Measurements from ENCODE around the gene CBY1. TPM values are rescaled to one million over a fixed set of nuclear protein-coding genes. Genes with fewer than 3 reads are reported as not detected.

Gene CBY1
- total RNA-seq, 1 donor from 2014 or later = 11.8 TPM

GRCh38 chr22:38696606-38697424 is 40.4 kb downstream of the CBY1 start:
- Histone ChIP-seq H3K27me3 (no peaks in the 10 kb centered on the region), H3K36me3 (peaks cover 0 to 5% of the 10 kb centered on the region in 2 donors), H3K4me3 (no peak overlapping the region), H3K27ac (peak overlapping the region; percentile 98), H3K4me1 (peaks cover 61% of the 10 kb centered on the region), H3K9me3 (no peaks in the 10 kb centered on the region)
- TF ChIP-seq, protein P1, sequence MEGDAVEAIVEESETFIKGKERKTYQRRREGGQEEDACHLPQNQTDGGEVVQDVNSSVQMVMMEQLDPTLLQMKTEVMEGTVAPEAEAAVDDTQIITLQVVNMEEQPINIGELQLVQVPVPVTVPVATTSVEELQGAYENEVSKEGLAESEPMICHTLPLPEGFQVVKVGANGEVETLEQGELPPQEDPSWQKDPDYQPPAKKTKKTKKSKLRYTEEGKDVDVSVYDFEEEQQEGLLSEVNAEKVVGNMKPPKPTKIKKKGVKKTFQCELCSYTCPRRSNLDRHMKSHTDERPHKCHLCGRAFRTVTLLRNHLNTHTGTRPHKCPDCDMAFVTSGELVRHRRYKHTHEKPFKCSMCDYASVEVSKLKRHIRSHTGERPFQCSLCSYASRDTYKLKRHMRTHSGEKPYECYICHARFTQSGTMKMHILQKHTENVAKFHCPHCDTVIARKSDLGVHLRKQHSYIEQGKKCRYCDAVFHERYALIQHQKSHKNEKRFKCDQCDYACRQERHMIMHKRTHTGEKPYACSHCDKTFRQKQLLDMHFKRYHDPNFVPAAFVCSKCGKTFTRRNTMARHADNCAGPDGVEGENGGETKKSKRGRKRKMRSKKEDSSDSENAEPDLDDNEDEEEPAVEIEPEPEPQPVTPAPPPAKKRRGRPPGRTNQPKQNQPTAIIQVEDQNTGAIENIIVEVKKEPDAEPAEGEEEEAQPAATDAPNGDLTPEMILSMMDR (IDR thresholded peaks at IDR 0.05) = no peak
- TF ChIP-seq POLR2A (IDR thresholded peaks at IDR 0.05) (no peak), POLR2AphosphoS5 (IDR thresholded peaks at IDR 0.05; ENCODE audit: insufficient read depth in 1 of 2, low read depth in 1 of 2) (peak in 1 of 2 donors; percentile 92)
- intact Hi-C loops (cut with DNase I) = no loop called here
- no peak for DNase-seq (ENCODE audit: extremely low spot score in 2 of 2)

DNA sequence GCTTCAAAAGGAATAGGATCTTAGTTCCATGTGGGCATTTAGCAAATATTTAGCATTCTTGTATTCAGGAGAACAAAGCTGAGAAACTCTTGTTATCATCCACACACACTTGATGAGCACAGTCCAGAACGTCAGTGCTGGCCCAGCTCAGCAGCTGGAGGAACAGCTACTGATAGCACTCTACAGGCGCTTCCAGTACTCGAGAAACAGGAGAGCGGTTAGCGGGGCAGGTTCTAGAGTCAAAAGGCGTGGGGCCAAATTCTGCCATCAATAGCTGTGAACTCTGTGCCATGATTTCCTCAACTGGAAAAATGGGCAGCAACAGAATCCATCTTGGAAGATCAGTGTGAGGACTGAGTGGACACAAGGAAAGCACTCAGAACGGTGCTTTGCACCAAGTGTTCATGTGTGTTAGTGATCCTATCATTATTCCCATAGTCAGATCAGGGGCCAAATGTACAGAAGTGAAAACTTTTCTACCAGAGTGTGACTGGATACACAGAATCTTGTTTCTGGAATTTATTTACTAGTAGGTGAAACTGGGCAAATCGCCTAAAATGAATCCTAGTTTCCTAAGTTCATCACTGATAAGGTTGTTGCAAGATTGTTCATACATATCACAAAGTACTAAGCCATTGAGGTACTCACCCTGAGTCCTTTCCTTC is 41.1 kb downstream of the CBY1 start:
- no peak overlapping the region for H3K4me3 ChIP-seq
- peak overlapping the region; percentile 98 for H3K27ac ChIP-seq
- no peak for TF ChIP-seq POLR2AphosphoS5 (IDR thresholded peaks at IDR 0.05; ENCODE audit: insufficient read depth in 1 of 2, low read depth in 1 of 2)
- TF ChIP-seq, protein P1 (IDR thresholded peaks at IDR 0.05) = no peak
- no peak for TF ChIP-seq POLR2A (IDR thresholded peaks at IDR 0.05)
- no peaks in the 10 kb centered on the region for H3K27me3 ChIP-seq
- no peak for DNase-seq (ENCODE audit: extremely low spot score in 2 of 2)
- no peaks in the 10 kb centered on the region for H3K9me3 ChIP-seq
- intact Hi-C loops (cut with DNase I) = no loop called here
- peaks cover 61% of the 10 kb centered on the region for H3K4me1 ChIP-seq
- H3K36me3 ChIP-seq = no peaks in the 10 kb centered on the region

GRCh38 chr22:38698407-38699094 is 42.1 kb downstream of the CBY1 start:
- peak overlapping the region; percentile 68 to 95 for H3K4me3 ChIP-seq
- peaks cover 57% of the 10 kb centered on the region for H3K4me1 ChIP-seq
- no peak for DNase-seq (ENCODE audit: extremely low spot score in 2 of 2)
- no peaks in the 10 kb centered on the region for H3K36me3 ChIP-seq
- TF ChIP-seq POLR2A (IDR thresholded peaks at IDR 0.05) (no peak), POLR2AphosphoS5 (IDR thresholded peaks at IDR 0.05; ENCODE audit: insufficient read depth in 1 of 2, low read depth in 1 of 2) (no peak)
- TF ChIP-seq, protein P1 (IDR thresholded peaks at IDR 0.05) = no peak
- no peaks in the 10 kb centered on the region for H3K27me3 ChIP-seq
- H3K9me3 ChIP-seq = no peaks in the 10 kb centered on the region
- peak overlapping the region; percentile 98 for H3K27ac ChIP-seq
- intact Hi-C loops (cut with DNase I) = no loop called here

- Histone ChIP-seq H3K27ac (peak overlapping the region; percentile 98), H3K4me1 (peaks cover 56% of the 10 kb centered on the region), H3K9me3 (no peaks in the 10 kb centered on the region), H3K4me3 (peak overlapping the region; percentile 68 to 95), H3K27me3 (no peaks in the 10 kb centered on the region), H3K36me3 (no peaks in the 10 kb centered on the region)
- no peak for DNase-seq (ENCODE audit: extremely low spot score in 2 of 2)
- intact Hi-C loops (cut with DNase I) = no loop called here
- TF ChIP-seq POLR2AphosphoS5 (IDR thresholded peaks at IDR 0.05; ENCODE audit: insufficient read depth in 1 of 2, low read depth in 1 of 2) = no peak
- TF ChIP-seq, protein P1 (IDR thresholded peaks at IDR 0.05) = no peak
- TF ChIP-seq POLR2A (IDR thresholded peaks at IDR 0.05) = no peak
Measured at GRCh38 chr22:38699143-38699542, 42.7 kb downstream of the CBY1 start.
